ENCODE measurements around the gene C2orf76. TPM values are rescaled to one million over a fixed set of nuclear protein-coding genes. Genes with fewer than 3 reads are reported as not detected.

C2orf76 gene
- total and polyA plus RNA-seq, 2 donors (not counting 1 experiment from before 2014, with no cell fraction given): 6.9 to 13.6 TPM

DNA sequence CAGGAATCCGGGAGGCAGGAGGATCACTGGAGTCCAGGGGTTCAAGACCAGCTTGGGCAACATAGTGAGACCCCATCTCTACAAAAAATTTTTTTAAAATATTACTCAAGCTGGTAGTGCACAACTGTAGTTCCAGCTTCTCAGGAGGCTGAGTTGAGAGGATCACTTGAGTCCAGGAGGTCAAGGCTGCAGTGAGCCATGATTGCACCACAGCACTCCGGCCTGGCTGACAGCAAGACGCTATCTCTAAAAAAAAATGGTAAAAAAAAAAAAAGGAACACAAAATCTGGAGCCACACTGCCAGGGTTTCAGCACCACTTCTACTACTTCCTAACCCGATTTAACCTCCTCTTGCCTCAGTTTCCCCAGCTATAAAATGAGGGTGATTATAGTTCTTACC lies 86.0 kb downstream of the C2orf76 start:
- WGBS (ENCODE audit: insufficient coverage): 100% methylated on average over 1 of the region's 4 CpGs
- TF ChIP-seq, protein P1, sequence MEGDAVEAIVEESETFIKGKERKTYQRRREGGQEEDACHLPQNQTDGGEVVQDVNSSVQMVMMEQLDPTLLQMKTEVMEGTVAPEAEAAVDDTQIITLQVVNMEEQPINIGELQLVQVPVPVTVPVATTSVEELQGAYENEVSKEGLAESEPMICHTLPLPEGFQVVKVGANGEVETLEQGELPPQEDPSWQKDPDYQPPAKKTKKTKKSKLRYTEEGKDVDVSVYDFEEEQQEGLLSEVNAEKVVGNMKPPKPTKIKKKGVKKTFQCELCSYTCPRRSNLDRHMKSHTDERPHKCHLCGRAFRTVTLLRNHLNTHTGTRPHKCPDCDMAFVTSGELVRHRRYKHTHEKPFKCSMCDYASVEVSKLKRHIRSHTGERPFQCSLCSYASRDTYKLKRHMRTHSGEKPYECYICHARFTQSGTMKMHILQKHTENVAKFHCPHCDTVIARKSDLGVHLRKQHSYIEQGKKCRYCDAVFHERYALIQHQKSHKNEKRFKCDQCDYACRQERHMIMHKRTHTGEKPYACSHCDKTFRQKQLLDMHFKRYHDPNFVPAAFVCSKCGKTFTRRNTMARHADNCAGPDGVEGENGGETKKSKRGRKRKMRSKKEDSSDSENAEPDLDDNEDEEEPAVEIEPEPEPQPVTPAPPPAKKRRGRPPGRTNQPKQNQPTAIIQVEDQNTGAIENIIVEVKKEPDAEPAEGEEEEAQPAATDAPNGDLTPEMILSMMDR (IDR thresholded peaks at IDR 0.05): no peak
- TF ChIP-seq EZH2 (IDR thresholded peaks at IDR 0.05; ENCODE audit: borderline replicate concordance, insufficient read depth, low read depth, low read length, poor library complexity, severe bottlenecking): no peak
- Histone ChIP-seq H3K4me3 (ENCODE audit: control extremely low read depth in 1 of 5, extremely low read depth in 1 of 5, insufficient read depth in 1 of 5, low read depth in 2 of 5, low read length in 4 of 5) (no peak overlapping the region), H3K9me3 (ENCODE audit: control extremely low read depth in 1 of 3, control insufficient read depth in 2 of 3, insufficient read depth in 1 of 3, low read length in 2 of 3) (no peaks in the 10 kb centered on the region), H2AFZ (ENCODE audit: insufficient read depth, low read depth, low read length, poor library complexity, severe bottlenecking) (no peak overlapping the region), H3K79me2 (ENCODE audit: control insufficient read depth, insufficient read depth, low read length) (no peaks in the 10 kb centered on the region), H3K36me3 (replicated peaks in 1 of 2; ENCODE audit: control extremely low read depth in 1 of 2, control insufficient read depth in 1 of 2, extremely low read depth in 1 of 2, insufficient read depth in 2 of 2, low read length in 1 of 2) (no peaks in the 10 kb centered on the region), H3K27me3 (replicated peaks in 1 of 4; ENCODE audit: control extremely low read depth in 1 of 4, control insufficient read depth in 3 of 4, insufficient read depth in 4 of 4, low read length in 3 of 4) (no peaks in the 10 kb centered on the region), H3K4me1 (ENCODE audit: control insufficient read depth in 2 of 2, insufficient read depth in 2 of 2, low read length in 2 of 2) (no peaks in the 10 kb centered on the region), H4K20me1 (ENCODE audit: control insufficient read depth, insufficient read depth, low read length, poor library complexity, severe bottlenecking) (no peaks in the 10 kb centered on the region), H3K4me2 (replicated peaks; ENCODE audit: low read depth, low read length, poor library complexity, severe bottlenecking) (no peak overlapping the region), H3K27ac (ENCODE audit: low read length in 2 of 2) (no peak overlapping the region), H3K9ac (ENCODE audit: low read length) (no peak overlapping the region)
- Mint-ChIP-seq H3K4me1 (no peaks in the 10 kb centered on the region), H3K9me3 (ENCODE audit: insufficient read depth) (no peaks in the 10 kb centered on the region), H3K4me3 (no peak overlapping the region), H3K27ac (no peak overlapping the region), H3K27me3 (peaks cover under 1% of the 10 kb centered on the region)
- intact Hi-C loops (cut with micrococcal nuclease): no loop called here
- ChIA-PET CTCF (interaction anchor here (0.6 to 1.8 kb wide), 4 partner anchors 9 to 166 kb away, joined by 3 to 6 read pairs (median 4); no protein-coding TSS in a partner anchor), POLR2A (no interaction called here)
- no peak for ATAC-seq (ENCODE audit: low read depth)
- DNase-seq: no peak

DNA sequence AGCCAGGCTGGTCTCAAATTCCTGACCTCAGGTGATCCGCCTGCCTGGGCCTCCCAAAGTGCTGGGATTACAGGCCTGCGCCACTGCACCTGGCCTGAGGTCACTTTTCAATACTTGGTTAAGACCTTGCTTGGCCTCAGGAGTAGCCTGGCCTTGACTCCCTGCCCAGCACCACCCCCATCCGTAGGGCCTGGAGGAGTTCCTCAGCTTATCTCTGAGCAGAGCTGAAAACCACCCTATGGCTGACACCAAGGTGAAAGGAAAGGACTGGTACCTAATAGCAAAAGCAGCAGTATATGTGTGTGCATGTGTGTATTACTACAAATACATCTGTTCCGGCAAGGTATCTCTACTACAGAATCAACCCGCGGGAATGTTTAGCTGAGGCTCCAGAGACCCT lies 87.0 kb downstream of the C2orf76 start:
- H3K27me3 ChIP-seq (replicated peaks in 1 of 4; ENCODE audit: control extremely low read depth in 1 of 4, control insufficient read depth in 3 of 4, insufficient read depth in 4 of 4, low read length in 3 of 4): no peaks in the 10 kb centered on the region
- intact Hi-C loops (cut with micrococcal nuclease): no loop called here
- ATAC-seq (ENCODE audit: low read depth) (no peak), DNase-seq (no peak)
- H3K4me3 ChIP-seq (ENCODE audit: control extremely low read depth in 1 of 5, extremely low read depth in 1 of 5, insufficient read depth in 1 of 5, low read depth in 2 of 5, low read length in 4 of 5): no peak overlapping the region
- no peaks in the 10 kb centered on the region for H3K9me3 ChIP-seq (ENCODE audit: control extremely low read depth in 1 of 3, control insufficient read depth in 2 of 3, insufficient read depth in 1 of 3, low read length in 2 of 3)
- H3K4me1 Mint-ChIP-seq: no peaks in the 10 kb centered on the region
- no peaks in the 10 kb centered on the region for H3K9me3 Mint-ChIP-seq (ENCODE audit: insufficient read depth)
- no peaks in the 10 kb centered on the region for H3K36me3 ChIP-seq (replicated peaks in 1 of 2; ENCODE audit: control extremely low read depth in 1 of 2, control insufficient read depth in 1 of 2, extremely low read depth in 1 of 2, insufficient read depth in 2 of 2, low read length in 1 of 2)
- H4K20me1 ChIP-seq (ENCODE audit: control insufficient read depth, insufficient read depth, low read length, poor library complexity, severe bottlenecking): no peaks in the 10 kb centered on the region
- CTCF ChIA-PET: interaction anchor here (1.8 kb wide), 1 partner anchor 10 kb away, joined by 6 read pairs; no protein-coding TSS in a partner anchor
- POLR2A ChIA-PET: no interaction called here
- no peak overlapping the region for H3K27ac ChIP-seq (ENCODE audit: low read length in 2 of 2)
- TF ChIP-seq, protein P1 (IDR thresholded peaks at IDR 0.05): no peak
- no peak overlapping the region for H2AFZ ChIP-seq (ENCODE audit: insufficient read depth, low read depth, low read length, poor library complexity, severe bottlenecking)
- 100% methylated on average over 4 of the region's 6 CpGs for WGBS (ENCODE audit: insufficient coverage)
- no peaks in the 10 kb centered on the region for H3K4me1 ChIP-seq (ENCODE audit: control insufficient read depth in 2 of 2, insufficient read depth in 2 of 2, low read length in 2 of 2)
- no peaks in the 10 kb centered on the region for H3K79me2 ChIP-seq (ENCODE audit: control insufficient read depth, insufficient read depth, low read length)
- no peak overlapping the region for H3K4me2 ChIP-seq (replicated peaks; ENCODE audit: low read depth, low read length, poor library complexity, severe bottlenecking)
- H3K4me3 Mint-ChIP-seq: no peak overlapping the region
- H3K27ac Mint-ChIP-seq: no peak overlapping the region
- peaks cover 2% of the 10 kb centered on the region for H3K27me3 Mint-ChIP-seq
- H3K9ac ChIP-seq (ENCODE audit: low read length): no peak overlapping the region
